HCT116 (cell line): ENCODE data around the gene KIF26A. TPM values are rescaled to one million over a fixed set of nuclear protein-coding genes. Genes with fewer than 3 reads are reported as not detected.
A peak's percentile ranks its signal among the peaks of the same experiment; 100 is the strongest.

Source experiments
- ATAC-seq: fragments of 200-7000 bp; cut with Tn5 transposase; 2 replicates; pipeline ENCODE4 v1.9.1; 2020; ENCODE audit warnings: mild to moderate bottlenecking, moderate library complexity
- BruUV-seq: library from RNA; stranded (reverse); fragments of 400-500 nt; replicated peaks from 2 replicates; lab custom pipeline; 2021; lab: Mats Ljungman, UMichigan
- CTCF ChIA-PET: fragments of 300-600 bp; sonication (Branson Sonifier 250); formaldehyde crosslinking; loops from one replicate; lab custom pipeline; 2021; ENCODE audit warnings: antibody characterized with exemption; lab: Charles Lee
- POLR2A ChIA-PET: fragments of 300-600, 350-600 bp; sonication (Branson Sonifier 250); formaldehyde crosslinking; loops from one replicate; lab custom pipeline; 2021; ENCODE audit warnings: antibody characterized with exemption; lab: Charles Lee
- RAD21 ChIA-PET, 2 experiments: fragments of 300-600 bp; sonication (Branson Sonifier 250); formaldehyde crosslinking; loops; one replicate each; lab custom pipeline; 2023; ENCODE audit warnings: low total read pairs in 2 of 2; ENCODE audit not compliant: uncharacterized antibody in 2 of 2, unreplicated experiment in 2 of 2, low non-redundant PET in 1 of 2; lab: Charles Lee
- DNase-seq: peaks from one replicate; pipeline ENCODE4 v3.0.0-alpha.2; 2010; ENCODE audit warnings: low read depth, low spot score
- H2AFZ ChIP-seq: fragments of 200-600 bp; shearing (Covaris generic), sonication (generic); 2 replicates; pipeline ENCODE4 v1.6.1; 2017; ENCODE audit warnings: low read depth, mixed run types, mixed read lengths, antibody characterized with exemption, low read length; ENCODE audit not compliant: poor library complexity, severe bottlenecking
- H3K27ac ChIP-seq: 2 replicates; pipeline ENCODE4 v1.5.1; 2012; ENCODE audit warnings: low read depth, low read length
- H3K27me3 ChIP-seq: fragments of 200-600 bp; sonication (generic); 2 replicates; pipeline ENCODE4 v1.6.1; 2016; ENCODE audit warnings: mixed run types, low read length, mixed read lengths; ENCODE audit not compliant: insufficient read depth
- H3K36me3 ChIP-seq, 2 experiments: fragments of 200-500 bp in 1 of 2; fragments of 200-600 bp in 1 of 2; sonication (Bioruptor generic) in 1 of 2; sonication (generic) in 1 of 2; 2 replicates each; pipeline versions ENCODE4 v1.5.1 to v1.6.1; 2014 to 2016; ENCODE audit warnings: low read length in 2 of 2, inconsistent platforms in 1 of 2, mixed read lengths in 1 of 2, mixed run types in 1 of 2; ENCODE audit not compliant: insufficient read depth in 2 of 2, control insufficient read depth in 1 of 2
- H3K4me1 ChIP-seq, 2 experiments: fragments of 200-600 bp in 1 of 2; sonication (generic) in 1 of 2; 2 replicates each; pipeline versions ENCODE4 v1.5.1 to v1.6.1; 2012 to 2017; ENCODE audit warnings: low read length in 2 of 2, inconsistent platforms in 1 of 2, mild to moderate bottlenecking in 1 of 2, mixed read lengths in 1 of 2, mixed run types in 1 of 2, moderate library complexity in 1 of 2; ENCODE audit not compliant: insufficient read depth in 2 of 2, control insufficient read depth in 1 of 2
- H3K4me2 ChIP-seq: fragments of 200-600 bp; sonication (generic); 2 replicates; pipeline ENCODE4 v1.6.1; 2017; ENCODE audit warnings: mixed run types, low read length, mixed read lengths
- H3K4me3 ChIP-seq, 2 experiments: fragments of 200-600 bp in 1 of 2; sonication (generic) in 1 of 2; replicated peaks in 1 of 2; 2 replicates each; pipeline ENCODE4 v1.5.1; 2011 to 2016; ENCODE audit warnings: low read length in 2 of 2, control low read depth in 1 of 2, low read depth in 1 of 2, mild to moderate bottlenecking in 1 of 2, mixed read lengths in 1 of 2, mixed run types in 1 of 2
- H3K79me2 ChIP-seq: fragments of 200-600 bp; sonication (generic); 2 replicates; pipeline ENCODE4 v1.6.1; 2017; ENCODE audit warnings: mild to moderate bottlenecking, mixed run types, low read length, moderate library complexity, mixed read lengths; ENCODE audit not compliant: insufficient read depth
- H3K9ac ChIP-seq: fragments of 200-600 bp; sonication (generic); 2 replicates; pipeline ENCODE4 v1.6.1; 2016; ENCODE audit warnings: low read length, mixed read lengths
- H3K9me2 ChIP-seq: fragments of 200-600 bp; sonication (generic), shearing (Covaris generic); 2 replicates; pipeline ENCODE4 v1.6.1; 2017; ENCODE audit warnings: mixed run types, mild to moderate bottlenecking, moderate library complexity; ENCODE audit not compliant: insufficient read depth
- H3K9me3 ChIP-seq, 2 experiments: fragments of 200-500 bp in 1 of 2; fragments of 200-600 bp in 1 of 2; sonication (Bioruptor generic) in 1 of 2; sonication (generic) in 1 of 2; 2 replicates each; pipeline ENCODE4 v1.6.1; 2014 to 2017; ENCODE audit warnings: low read length in 2 of 2, mixed read lengths in 2 of 2, inconsistent platforms in 1 of 2, low read depth in 1 of 2, mild to moderate bottlenecking in 1 of 2, mixed run types in 1 of 2, moderate library complexity in 1 of 2; ENCODE audit not compliant: control insufficient read depth in 1 of 2, insufficient read depth in 1 of 2
- H4K20me1 ChIP-seq: fragments of 200-600 bp; sonication (generic), shearing (Covaris generic); 2 replicates; pipeline ENCODE4 v1.6.1; 2017; ENCODE audit warnings: mixed run types, mild to moderate bottlenecking, moderate library complexity; ENCODE audit not compliant: insufficient read depth
- CBX3 ChIP-seq: IDR thresholded peaks from 2 replicates; pipeline ENCODE4 v1.6.1; 2012; ENCODE audit warnings: low read depth
- EGR1 ChIP-seq: IDR thresholded peaks from 2 replicates; pipeline ENCODE4 v1.6.1; 2012; ENCODE audit warnings: low read depth
- EZH2 ChIP-seq: fragments of 200-600 bp; sonication (generic); IDR thresholded peaks from 2 replicates; pipeline ENCODE4 v1.6.1; 2017; ENCODE audit warnings: antibody characterized with exemption, mixed run types
- EZH2phosphoT487 ChIP-seq: fragments of 200-600 bp; IDR thresholded peaks from 2 replicates; pipeline ENCODE4 v1.6.1; 2018; ENCODE audit warnings: antibody characterized with exemption, borderline replicate concordance
- FOSL1 ChIP-seq: IDR thresholded peaks from 2 replicates; pipeline ENCODE4 v1.6.1; 2012; ENCODE audit warnings: low read depth
- MAX ChIP-seq: IDR thresholded peaks from 2 replicates; pipeline ENCODE4 v1.6.1; 2012
- POLR2A ChIP-seq: IDR thresholded peaks from 2 replicates; pipeline ENCODE4 v1.7.0; 2011; ENCODE audit warnings: borderline replicate concordance; ENCODE audit not compliant: insufficient read depth, insufficient read length; ENCODE audit errors: extremely low read depth
- SIN3A ChIP-seq: IDR thresholded peaks from 2 replicates; pipeline ENCODE4 v1.6.1; 2012; ENCODE audit warnings: low read depth
- SP1 ChIP-seq: IDR thresholded peaks from 2 replicates; pipeline ENCODE4 v1.6.1; 2012; ENCODE audit warnings: low read depth
- YY1 ChIP-seq: IDR thresholded peaks from 2 replicates; pipeline ENCODE4 v1.6.1; 2011; ENCODE audit warnings: low read length, low read depth, moderate library complexity, mild to moderate bottlenecking; ENCODE audit not compliant: insufficient replicate concordance; ENCODE audit errors: extremely low read depth
- ZFX ChIP-seq: fragments of 450-650 bp; IDR thresholded peaks from 2 replicates; pipeline ENCODE4 v1.6.1; 2017
- ZNF274 ChIP-seq: fragments of 200-500 bp; sonication (Bioruptor generic); IDR thresholded peaks from 2 replicates; pipeline ENCODE4 v1.6.1; 2014; ENCODE audit warnings: mild to moderate bottlenecking, low read depth, low read length, inconsistent platforms
- intact Hi-C: fragments of 100-400 bp; cut with micrococcal nuclease; formaldehyde crosslinking; loops from 2 replicates; pipeline ENCODE4 v1.10.0; 2022
- total RNA-seq: library from RNA; stranded (reverse); gene quantifications from one replicate; pipeline ENCODE4 v1.2.1, GENCODE V29; 2021; ENCODE audit not compliant: unreplicated experiment
- TF ChIP-seq, protein P1 (sequence below): IDR thresholded peaks from 2 replicates; pipeline ENCODE4 v1.6.1; 2012
- TF ChIP-seq, protein P2 (sequence below): IDR thresholded peaks from 2 replicates; pipeline ENCODE4 v1.6.1; 2011; ENCODE audit warnings: mild to moderate bottlenecking, low read length, moderate library complexity; ENCODE audit not compliant: insufficient replicate concordance; ENCODE audit errors: extremely low read depth

KIF26A gene
- total RNA-seq, 1 experiment from 2014 or later = 10.2 TPM

DNA sequence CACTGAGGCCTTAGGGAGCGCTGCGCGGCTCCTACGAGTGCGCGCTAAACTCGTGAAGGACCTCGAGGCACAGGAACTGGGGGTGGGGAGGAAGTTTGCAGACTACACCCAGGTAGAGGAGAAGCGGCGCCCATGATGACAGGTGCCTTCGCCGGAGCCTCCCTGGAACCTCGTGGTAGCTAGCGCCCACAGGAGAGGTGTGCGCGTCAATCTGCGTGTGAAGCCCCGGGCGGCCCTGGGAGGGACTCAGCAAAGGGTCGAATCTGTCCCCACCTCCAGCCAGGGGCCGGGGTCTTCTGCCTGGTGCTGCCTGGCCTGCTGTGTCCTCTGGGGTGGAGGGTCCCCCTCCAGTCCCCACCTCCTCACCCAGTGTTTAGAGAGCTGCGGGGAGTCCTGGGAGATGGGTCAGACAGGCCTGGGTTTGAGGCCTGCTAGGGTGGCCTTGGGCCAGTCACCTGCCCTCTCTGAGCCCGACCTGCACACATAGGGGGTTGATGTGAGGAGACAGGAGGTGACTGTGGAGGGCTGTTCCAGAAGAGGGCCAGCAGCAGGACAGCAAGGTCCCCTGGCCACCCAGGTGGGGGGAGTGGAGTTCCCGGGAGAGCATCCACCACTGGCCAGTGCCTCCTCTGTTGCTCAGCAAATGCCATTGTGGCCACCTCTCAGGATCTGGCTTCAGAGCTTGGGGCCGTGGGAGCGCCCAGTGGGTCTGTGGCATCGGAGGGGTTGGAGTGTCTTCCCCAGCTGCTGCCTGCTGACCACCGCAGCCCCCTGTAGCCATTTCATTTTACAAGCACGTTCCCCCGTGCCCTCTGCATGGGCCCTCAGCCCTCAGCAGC, 20.2 kb upstream of the KIF26A start:
- no peaks in the 10 kb centered on the region for H3K79me2 ChIP-seq
- TF ChIP-seq YY1 (no peak), EGR1 (no peak), ZFX (no peak), SP1 (no peak), EZH2phosphoT487 (no peak), CBX3 (no peak), FOSL1 (no peak), POLR2A (no peak), EZH2 (no peak), MAX (no peak), SIN3A (no peak), ZNF274 (no peak)
- TF ChIP-seq, protein P1, sequence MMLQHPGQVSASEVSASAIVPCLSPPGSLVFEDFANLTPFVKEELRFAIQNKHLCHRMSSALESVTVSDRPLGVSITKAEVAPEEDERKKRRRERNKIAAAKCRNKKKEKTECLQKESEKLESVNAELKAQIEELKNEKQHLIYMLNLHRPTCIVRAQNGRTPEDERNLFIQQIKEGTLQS = no peak
- TF ChIP-seq, protein P2, sequence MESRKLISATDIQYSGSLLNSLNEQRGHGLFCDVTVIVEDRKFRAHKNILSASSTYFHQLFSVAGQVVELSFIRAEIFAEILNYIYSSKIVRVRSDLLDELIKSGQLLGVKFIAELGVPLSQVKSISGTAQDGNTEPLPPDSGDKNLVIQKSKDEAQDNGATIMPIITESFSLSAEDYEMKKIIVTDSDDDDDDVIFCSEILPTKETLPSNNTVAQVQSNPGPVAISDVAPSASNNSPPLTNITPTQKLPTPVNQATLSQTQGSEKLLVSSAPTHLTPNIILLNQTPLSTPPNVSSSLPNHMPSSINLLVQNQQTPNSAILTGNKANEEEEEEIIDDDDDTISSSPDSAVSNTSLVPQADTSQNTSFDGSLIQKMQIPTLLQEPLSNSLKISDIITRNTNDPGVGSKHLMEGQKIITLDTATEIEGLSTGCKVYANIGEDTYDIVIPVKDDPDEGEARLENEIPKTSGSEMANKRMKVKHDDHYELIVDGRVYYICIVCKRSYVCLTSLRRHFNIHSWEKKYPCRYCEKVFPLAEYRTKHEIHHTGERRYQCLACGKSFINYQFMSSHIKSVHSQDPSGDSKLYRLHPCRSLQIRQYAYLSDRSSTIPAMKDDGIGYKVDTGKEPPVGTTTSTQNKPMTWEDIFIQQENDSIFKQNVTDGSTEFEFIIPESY = no peak
- BruUV-seq = TSS peak; percentile 52
- ChIA-PET POLR2A (no interaction called here), RAD21 (no interaction called here), CTCF (no interaction called here)
- peak overlapping the region; percentile 92 for H3K4me2 ChIP-seq
- no peaks in the 10 kb centered on the region for H3K27me3 ChIP-seq
- no peaks in the 10 kb centered on the region for H3K36me3 ChIP-seq
- no peaks in the 10 kb centered on the region for H4K20me1 ChIP-seq
- H3K9ac ChIP-seq = peak overlapping the region; percentile 82; the same call in 1 of the 2 replicates
- no peak overlapping the region for H2AFZ ChIP-seq
- peaks cover 24 to 54% of the 10 kb centered on the region in 2 experiments; a peak in 3 of 4 replicates for H3K4me1 ChIP-seq
- peak overlapping the region; percentile 81; the same call in 1 of the 2 replicates for H3K27ac ChIP-seq
- intact Hi-C loops = no loop called here
- peak overlapping the region; percentile 48 to 82 for H3K4me3 ChIP-seq
- no peaks in the 10 kb centered on the region for H3K9me2 ChIP-seq
- DNase-seq (no peak), ATAC-seq (no peak)
- peaks cover 0 to 5% of the 10 kb centered on the region in 2 experiments; a peak in 2 of 4 replicates for H3K9me3 ChIP-seq
